HEK293T (cell line): ENCODE data around the gene THSD4.

ENCODE experiments used
- CTBP1 ChIP-seq: fragments of 450-650 bp; IDR thresholded peaks from 2 replicates; pipeline ENCODE4 v1.6.1; 2016; ENCODE audit warnings: borderline replicate concordance
- ELF4 ChIP-seq: fragments of 450-650 bp; IDR thresholded peaks from 2 replicates; pipeline ENCODE4 v1.6.1; 2017; ENCODE audit warnings: antibody characterized with exemption
- FOXA1 ChIP-seq: fragments of 450-650 bp; IDR thresholded peaks from 2 replicates; pipeline ENCODE4 v1.6.1; 2016; ENCODE audit warnings: mild to moderate bottlenecking
- FOXM1 ChIP-seq: fragments of 450-650 bp; IDR thresholded peaks from 2 replicates; pipeline ENCODE4 v1.6.1; 2017; ENCODE audit warnings: mild to moderate bottlenecking, borderline replicate concordance
- HDGF ChIP-seq: fragments of 450-650 bp; IDR thresholded peaks from 2 replicates; pipeline ENCODE4 v1.6.1; 2017; ENCODE audit warnings: antibody characterized with exemption, borderline replicate concordance
- L3MBTL2 ChIP-seq: fragments of 450-650 bp; conservative IDR thresholded peaks from 2 replicates; pipeline ENCODE4 v1.6.1; 2016; ENCODE audit warnings: mild to moderate bottlenecking
- NFRKB ChIP-seq: fragments of 450-650 bp; IDR thresholded peaks from 2 replicates; pipeline ENCODE4 v1.6.1; 2016; ENCODE audit warnings: mild to moderate bottlenecking, moderate library complexity
- SP1 ChIP-seq: fragments of 450-650 bp; IDR thresholded peaks from 2 replicates; pipeline ENCODE4 v1.6.1; 2017
- SUZ12 ChIP-seq: fragments of 450-650 bp; IDR thresholded peaks from 2 replicates; pipeline ENCODE4 v1.6.1; 2016; ENCODE audit warnings: mild to moderate bottlenecking
- TARDBP ChIP-seq: fragments of 450-650 bp; IDR thresholded peaks from 2 replicates; pipeline ENCODE4 v1.6.1; 2016

DNA sequence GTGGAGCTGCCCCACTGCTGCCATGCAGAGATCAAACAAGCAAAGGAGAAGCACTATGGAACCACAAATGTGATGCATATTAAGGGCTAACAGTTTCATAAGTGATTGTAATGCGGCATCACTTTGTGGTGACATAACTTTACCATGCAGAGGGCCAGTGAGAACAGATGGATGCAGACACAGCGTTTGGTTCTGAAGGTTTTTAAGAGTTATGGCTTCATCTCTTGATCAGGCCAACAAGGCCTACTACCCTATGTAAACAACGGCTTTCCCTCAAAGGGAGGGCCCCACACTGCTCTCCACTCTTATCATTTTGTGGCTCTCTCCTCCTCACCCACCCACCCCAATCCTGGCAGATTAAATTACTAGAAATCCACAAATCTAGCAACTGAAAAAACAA is 708.5 kb downstream of the THSD4 start:
- TF ChIP-seq SP1: no peak
- TF ChIP-seq CTBP1: no peak
- TF ChIP-seq L3MBTL2: no peak
- TF ChIP-seq FOXM1: no peak
- no peak for TF ChIP-seq TARDBP
- no peak for TF ChIP-seq FOXA1
- no peak for TF ChIP-seq SUZ12
- no peak for TF ChIP-seq ELF4
- no peak for TF ChIP-seq NFRKB
- TF ChIP-seq HDGF: no peak
